HepG2 (cell line): ENCODE results near the gene TATDN3. TPM values are rescaled to one million over a fixed set of nuclear protein-coding genes. Genes with fewer than 3 reads are reported as not detected.

Source experiments
- ATAC-seq: fragments of 200-7000 bp; cut with Tn5 transposase; 3 replicates; pipeline ENCODE4 v1.9.1; 2020; ENCODE audit warnings: mild to moderate bottlenecking, moderate library complexity
- BruUV-seq: library from RNA; stranded (reverse); fragments of 400-500 nt; replicated peaks from 2 replicates; lab custom pipeline; 2021; lab: Mats Ljungman, UMichigan
- CTCF ChIA-PET: fragments of 300-600 bp; formaldehyde crosslinking; extraction: SDS; loops from one replicate; lab custom pipeline; 2021; ENCODE audit warnings: low total read pairs, inconsistent platforms, low intra/inter-chr PET ratio; lab: Yijun Ruan, JAX
- POLR2A ChIA-PET: fragments of 350-600 bp; sonication (Branson Sonifier 250); formaldehyde crosslinking; loops from one replicate; lab custom pipeline; 2020; ENCODE audit warnings: antibody characterized with exemption, inconsistent platforms; lab: Yijun Ruan, JAX
- DNase-seq: peaks from one replicate; pipeline ENCODE4 v3.0.0-alpha.2; 2015; ENCODE audit warnings: low spot score
- FAIRE-seq: peaks from 3 replicates; lab custom pipeline; 2011; peaks lifted over from hg19 to GRCh38; lab: Jason Lieb, UNC
- H2AFZ ChIP-seq: one replicate; pipeline ENCODE4 v1.6.1; 2011; ENCODE audit warnings: low read length, inconsistent platforms
- H3K27ac ChIP-seq: fragments of 300-600 bp; 3 replicates; pipeline ENCODE4 v1.8.0; 2011; ENCODE audit warnings: mixed run types, mild to moderate bottlenecking, mixed read lengths, low read length, inconsistent platforms; ENCODE audit not compliant: insufficient read depth; ENCODE audit errors: extremely low read length
- H3K27me3 ChIP-seq, 2 experiments: fragments of 200-600 bp in 1 of 2; 2 replicates in 1 of 2; 3 replicates in 1 of 2; pipeline versions ENCODE4 v1.6.0 to v1.8.0; 2011; ENCODE audit warnings: low read length in 2 of 2, mild to moderate bottlenecking in 2 of 2, moderate library complexity in 2 of 2, inconsistent platforms in 1 of 2; ENCODE audit not compliant: insufficient read depth in 2 of 2, control insufficient read depth in 1 of 2
- H3K36me3 ChIP-seq, 2 experiments: fragments of 200-600 bp in 1 of 2; replicated peaks in 1 of 2; 2 replicates in 1 of 2; 3 replicates in 1 of 2; pipeline versions ENCODE4 v1.5.1 to v1.8.0; 2011; ENCODE audit warnings: low read length in 2 of 2, inconsistent platforms in 1 of 2; ENCODE audit not compliant: insufficient read depth in 2 of 2, control insufficient read depth in 1 of 2
- H3K4me1 ChIP-seq: 2 replicates; pipeline ENCODE4 v1.5.1; 2012; ENCODE audit warnings: low read length, inconsistent platforms; ENCODE audit not compliant: insufficient read depth
- H3K4me2 ChIP-seq: 2 replicates; pipeline ENCODE4 v1.6.0; 2011; ENCODE audit warnings: low read depth, low read length, inconsistent platforms
- H3K4me3 ChIP-seq, 3 experiments: fragments of 200-600 bp in 1 of 3; sonication (generic), shearing (Covaris generic) in 1 of 3; replicated peaks in 1 of 3; 2 replicates each; pipeline ENCODE4 v1.5.1; 2011 to 2016; ENCODE audit warnings: low read length in 3 of 3, inconsistent platforms in 2 of 3, low read depth in 2 of 3, mild to moderate bottlenecking in 2 of 3, control low read depth in 1 of 3, mixed read lengths in 1 of 3; ENCODE audit not compliant: insufficient read depth in 1 of 3
- H3K79me2 ChIP-seq: one replicate; pipeline ENCODE4 v1.6.1; 2011; ENCODE audit warnings: low read length, inconsistent platforms; ENCODE audit not compliant: insufficient read depth
- H3K9ac ChIP-seq: 2 replicates; pipeline ENCODE4 v1.6.0; 2011; ENCODE audit warnings: mild to moderate bottlenecking, low read depth, low read length, inconsistent platforms; ENCODE audit not compliant: insufficient read depth
- H3K9me3 ChIP-seq: 2 replicates; pipeline ENCODE4 v1.5.1; 2012; ENCODE audit warnings: mild to moderate bottlenecking, low read length
- H4K20me1 ChIP-seq: 2 replicates; pipeline ENCODE4 v1.6.0; 2011; ENCODE audit warnings: inconsistent platforms, mild to moderate bottlenecking, low read length, moderate library complexity; ENCODE audit not compliant: insufficient read depth
- AFF4 ChIP-seq: sonication (generic); formaldehyde crosslinking; IDR thresholded peaks from 2 replicates; pipeline ENCODE4 v1.4.0; 2020; ENCODE audit warnings: missing genetic modification reagents
- GABPA ChIP-seq, 2 experiments: IDR thresholded peaks; 2 replicates each; pipeline ENCODE4 v1.6.1; 2011 to 2016; ENCODE audit warnings: low read depth in 2 of 2, low read length in 1 of 2, missing biosample characterization in 1 of 2, missing genetic modification characterization in 1 of 2
- HOXA9 ChIP-seq: sonication (generic); formaldehyde crosslinking; IDR thresholded peaks from 2 replicates; pipeline ENCODE4 v1.8.1; 2022; ENCODE audit warnings: missing genetic modification reagents, mild to moderate bottlenecking, moderate library complexity, borderline replicate concordance
- IRF9 ChIP-seq: sonication (generic); formaldehyde crosslinking; IDR thresholded peaks from 2 replicates; pipeline ENCODE4 v1.8.0; 2022; ENCODE audit warnings: missing genetic modification reagents, mild to moderate bottlenecking, borderline replicate concordance
- KDM2A ChIP-seq: sonication (generic); formaldehyde crosslinking; IDR thresholded peaks from 2 replicates; pipeline ENCODE4 v1.4.0; 2020; ENCODE audit warnings: low read depth, missing genetic modification reagents, borderline replicate concordance
- MAFF ChIP-seq: IDR thresholded peaks from 2 replicates; pipeline ENCODE4 v1.6.1; 2011; ENCODE audit warnings: low read depth, low read length, improper control_type of control experiment
- MAFK ChIP-seq, 2 experiments: IDR thresholded peaks in 1 of 2; conservative IDR thresholded peaks in 1 of 2; 2 replicates each; pipeline ENCODE4 v1.6.1; 2011; ENCODE audit warnings: improper control_type of control experiment in 2 of 2, low read length in 2 of 2
- MTA1 ChIP-seq: sonication (generic); formaldehyde crosslinking; IDR thresholded peaks from 2 replicates; pipeline ENCODE4 v1.4.0; 2020; ENCODE audit warnings: missing genetic modification reagents, mild to moderate bottlenecking, borderline replicate concordance
- PHF20 ChIP-seq: sonication (generic); formaldehyde crosslinking; IDR thresholded peaks from 2 replicates; pipeline ENCODE4 v1.5.0; 2020; ENCODE audit warnings: mild to moderate bottlenecking, missing genetic modification reagents
- RCOR2 ChIP-seq: IDR thresholded peaks from 2 replicates; pipeline ENCODE4 v1.6.1; 2016; ENCODE audit warnings: missing biosample characterization, missing genetic modification reagents
- RNF2 ChIP-seq: fragments of 450-650 bp; conservative IDR thresholded peaks from 2 replicates; pipeline ENCODE4 v1.6.1; 2016; ENCODE audit warnings: low read depth
- ZBTB1 ChIP-seq: sonication (generic); formaldehyde crosslinking; IDR thresholded peaks from 2 replicates; pipeline ENCODE4 v1.4.0; 2020; ENCODE audit warnings: missing genetic modification reagents, borderline replicate concordance
- ZNF160 ChIP-seq: sonication (generic); formaldehyde crosslinking; IDR thresholded peaks from 2 replicates; pipeline ENCODE4 v1.8.0; 2022; ENCODE audit warnings: mild to moderate bottlenecking, inconsistent platforms, missing genetic modification reagents
- ZNF724P ChIP-seq: sonication (generic); formaldehyde crosslinking; IDR thresholded peaks from 2 replicates; pipeline ENCODE4 v1.8.0; 2022; ENCODE audit warnings: missing genetic modification reagents, borderline replicate concordance
- WGBS: methylation state at CpG from one replicate; pipeline ENCODE4 v1.1.6; 2017; ENCODE audit warnings: low lambda C conversion rate; 5-methylcytosine and 5-hydroxymethylcytosine counted together
- in situ Hi-C: cut with HindIII; loops from 2 replicates; pipeline ENCODE4 v1.10.0; 2017; ENCODE audit warnings: low pct_unique_long_range_greater_than_20kb; ENCODE audit not compliant: extremely low pct_ligation_motif_present
- intact Hi-C: fragments of 100-400 bp; cut with micrococcal nuclease; formaldehyde crosslinking; loops from one replicate; pipeline ENCODE4 v1.10.0; 2022; ENCODE audit not compliant: unreplicated experiment
- polyA plus RNA-seq, 8 experiments: library from polyadenylated mRNA; depleted of rRNA in 3 of 8; stranded (reverse) in 7 of 8; unstranded in 1 of 8; fragments of >200 nt; fragmentation: Illumina TruSeq in 4 of 8; extraction: Trizol in 4 of 8; gene quantifications; 2 replicates each; pipeline versions ENCODE4 v1.2.1 to v1.2.3, GENCODE V29; 2011 to 2016; ENCODE audit warnings: low read depth in 4 of 8, missing spikeins in 1 of 8, mixed read lengths in 1 of 8; ENCODE audit not compliant: insufficient read depth in 1 of 8
- total RNA-seq, 5 experiments: library from RNA; depleted of rRNA; stranded (reverse); fragments of >200 nt; fragmentation: Illumina TruSeq; extraction: Trizol; gene quantifications; 2 replicates each; pipeline ENCODE4 v1.2.3, GENCODE V29; 2016; ENCODE audit warnings: low read depth in 1 of 5
- TF ChIP-seq, protein P1 (sequence below): sonication (generic); formaldehyde crosslinking; IDR thresholded peaks from 2 replicates; pipeline ENCODE4 v1.5.1; 2020; ENCODE audit warnings: missing genetic modification reagents, mild to moderate bottlenecking, borderline replicate concordance
- TF ChIP-seq, protein P2 (sequence below): sonication (generic); formaldehyde crosslinking; IDR thresholded peaks from 2 replicates; pipeline ENCODE4 v1.8.1; 2023; ENCODE audit warnings: mild to moderate bottlenecking, missing genetic modification reagents, borderline replicate concordance

The TATDN3 gene
- total and polyA plus RNA-seq, 2 of the 13 experiments (the other 11 are each of a cell fraction or from before 2014, with no cell fraction given): 7.3 to 8.6 TPM

- TF ChIP-seq GABPA (IDR thresholded peaks at IDR 0.05; ENCODE audit: low read depth, low read length): no peak
- no peak for TF ChIP-seq GABPA (CRISPR knock-in tag; IDR thresholded peaks at IDR 0.05; ENCODE audit: low read depth)
- no peak for TF ChIP-seq RCOR2 (CRISPR knock-in tag)
- TF ChIP-seq KDM2A: no peak
- TF ChIP-seq ZNF724P (CRISPR knock-in tag): no peak
- TF ChIP-seq, protein P1, sequence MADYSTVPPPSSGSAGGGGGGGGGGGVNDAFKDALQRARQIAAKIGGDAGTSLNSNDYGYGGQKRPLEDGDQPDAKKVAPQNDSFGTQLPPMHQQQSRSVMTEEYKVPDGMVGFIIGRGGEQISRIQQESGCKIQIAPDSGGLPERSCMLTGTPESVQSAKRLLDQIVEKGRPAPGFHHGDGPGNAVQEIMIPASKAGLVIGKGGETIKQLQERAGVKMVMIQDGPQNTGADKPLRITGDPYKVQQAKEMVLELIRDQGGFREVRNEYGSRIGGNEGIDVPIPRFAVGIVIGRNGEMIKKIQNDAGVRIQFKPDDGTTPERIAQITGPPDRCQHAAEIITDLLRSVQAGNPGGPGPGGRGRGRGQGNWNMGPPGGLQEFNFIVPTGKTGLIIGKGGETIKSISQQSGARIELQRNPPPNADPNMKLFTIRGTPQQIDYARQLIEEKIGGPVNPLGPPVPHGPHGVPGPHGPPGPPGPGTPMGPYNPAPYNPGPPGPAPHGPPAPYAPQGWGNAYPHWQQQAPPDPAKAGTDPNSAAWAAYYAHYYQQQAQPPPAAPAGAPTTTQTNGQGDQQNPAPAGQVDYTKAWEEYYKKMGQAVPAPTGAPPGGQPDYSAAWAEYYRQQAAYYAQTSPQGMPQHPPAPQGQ (CRISPR knock-in tag): no peak
- no peak for TF ChIP-seq MTA1 (CRISPR knock-in tag)
- no peak for TF ChIP-seq ZNF160 (CRISPR knock-in tag)
- TF ChIP-seq HOXA9 (CRISPR knock-in tag): no peak
- TF ChIP-seq ZBTB1 (CRISPR knock-in tag): no peak
- no peak for TF ChIP-seq RNF2
- TF ChIP-seq IRF9: no peak
Observed at GRCh38 chr1:212819726-212820125, 28.0 kb downstream of the TATDN3 start (continued).

DNA sequence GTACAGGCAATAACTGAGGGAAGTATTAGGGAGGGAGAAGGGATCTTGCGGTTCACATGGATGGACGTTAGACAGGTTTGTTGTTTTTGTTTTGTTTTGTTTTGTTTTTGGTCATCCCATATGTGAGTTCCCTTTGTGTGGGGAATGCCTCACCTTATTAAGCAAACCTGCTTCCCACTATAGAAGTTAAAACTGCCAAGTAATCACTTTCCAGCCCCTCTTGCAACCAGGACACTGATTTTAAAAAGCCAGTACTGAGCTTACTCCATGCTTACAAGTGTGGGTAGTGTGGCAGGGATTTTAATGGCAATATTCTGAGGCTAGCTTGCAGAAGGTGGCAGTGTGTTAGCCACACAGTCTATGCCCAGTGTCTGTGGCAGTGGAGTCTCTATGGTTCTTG, 29.3 kb downstream of the TATDN3 start:
- H3K36me3 ChIP-seq: no peaks in the 10 kb centered on the region
- H3K9me3 ChIP-seq: peaks cover 11% of the 10 kb centered on the region
- POLR2A ChIA-PET: interaction anchor here (2.0 kb wide), 1 partner anchor 29 kb away, joined by 7 read pairs; the partner anchor contains the start of genes NSL1 and TATDN3
- CTCF ChIA-PET: no interaction called here
- BruUV-seq: no TSS peak
- H3K9ac ChIP-seq: no peak overlapping the region
- no peak overlapping the region for H3K4me2 ChIP-seq
- DNase-seq (no peak), ATAC-seq (no peak), FAIRE-seq (no peak)
- H3K27me3 ChIP-seq: no peaks in the 10 kb centered on the region
- WGBS: 98% methylated on average over 2 of the region's 2 CpGs
- H3K4me3 ChIP-seq: no peak overlapping the region
- no peak overlapping the region for H2AFZ ChIP-seq
- peaks cover 67% of the 10 kb centered on the region for H3K4me1 ChIP-seq
- intact Hi-C loops (no loop called here), in situ Hi-C loops (no loop called here)
- no peak overlapping the region for H3K27ac ChIP-seq
- H4K20me1 ChIP-seq: no peaks in the 10 kb centered on the region
- H3K79me2 ChIP-seq: no peaks in the 10 kb centered on the region
- no peak for TF ChIP-seq AFF4
- TF ChIP-seq PHF20: no peak
- peak; percentile 86 for TF ChIP-seq MAFF
- TF ChIP-seq, protein P2, sequence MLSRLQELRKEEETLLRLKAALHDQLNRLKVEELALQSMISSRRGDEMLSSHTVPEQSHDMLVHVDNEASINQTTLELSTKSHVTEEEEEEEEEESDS (CRISPR knock-in tag): no peak
- TF ChIP-seq MAFK (conservative IDR thresholded peaks at IDR 0.05 in 1 of 2, IDR thresholded peaks at IDR 0.05 in 1 of 2; ENCODE audit: low read length in 2 of 2): peak; percentile 88 to 90
